A549 (cell line): Measurements from ENCODE around the gene TM4SF1. TPM values are rescaled to one million over a fixed set of nuclear protein-coding genes. Genes with fewer than 3 reads are reported as not detected.

Experiments
- ATAC-seq, 2 experiments: fragments of 200-7000 bp in 1 of 2; fragments of >200 bp in 1 of 2; cut with Nextera tagmentation in 1 of 2; cut with Tn5 transposase in 1 of 2; 3 replicates each; pipeline versions ENCODE4 v1.8.0 to v1.9.1; 2018 to 2020; ENCODE audit warnings: mild to moderate bottlenecking in 1 of 2, moderate library complexity in 1 of 2
- CTCF ChIA-PET: fragments of 300-600 bp; sonication (Branson Sonifier 250); formaldehyde crosslinking; extraction: SDS; loops from one replicate; lab custom pipeline; 2021; ENCODE audit warnings: antibody characterized with exemption, inconsistent platforms; lab: Yijun Ruan, JAX
- POLR2A ChIA-PET: fragments of 350-600 bp; formaldehyde crosslinking; extraction: SDS; loops from one replicate; lab custom pipeline; 2021; ENCODE audit warnings: antibody characterized with exemption, inconsistent platforms; lab: Yijun Ruan, JAX
- DNase-seq, 2 experiments: peaks; one replicate each; pipeline versions ENCODE4 v3.0.0 to v3.0.0-alpha.2; 2011 to 2016; ENCODE audit warnings: low read depth in 1 of 2, low spot score in 1 of 2
- FAIRE-seq: peaks from 2 replicates; lab custom pipeline; 2011; peaks lifted over from hg19 to GRCh38; lab: Jason Lieb, UNC
- H3K27ac ChIP-seq, 2 experiments: fragments of >200 bp; sonication (Bioruptor Twin); formaldehyde crosslinking; 3 replicates each; pipeline ENCODE4 v1.5.1; 2016 to 2017
- H3K4me1 ChIP-seq: fragments of >200 bp; sonication (Bioruptor Twin); formaldehyde crosslinking; 3 replicates; pipeline ENCODE4 v1.6.1; 2016
- H3K4me2 ChIP-seq: fragments of >200 bp; sonication (Bioruptor Twin); formaldehyde crosslinking; 3 replicates; pipeline ENCODE4 v1.6.1; 2016
- H3K4me3 ChIP-seq: fragments of >200 bp; sonication (Bioruptor Twin); formaldehyde crosslinking; 3 replicates; pipeline ENCODE4 v1.5.1; 2016
- H3K9me3 ChIP-seq: fragments of >200 bp; sonication (Bioruptor Twin); formaldehyde crosslinking; 3 replicates; pipeline ENCODE4 v1.6.1; 2016
- CEBPB ChIP-seq, 2 experiments: fragments of >200 bp in 1 of 2; sonication (Bioruptor Twin) in 1 of 2; formaldehyde crosslinking in 1 of 2; IDR thresholded peaks; 2 replicates each; pipeline ENCODE4 v1.6.1; 2012 to 2016
- EHF ChIP-seq: fragments of 250-450 bp; sonication (Bioruptor Pico); IDR thresholded peaks from 2 replicates; pipeline ENCODE4 v1.5.0; 2020; ENCODE audit warnings: mild to moderate bottlenecking
- EHMT2 ChIP-seq: fragments of 200-600 bp; sonication (generic); IDR thresholded peaks from 2 replicates; pipeline ENCODE4 v1.6.1; 2016; ENCODE audit warnings: antibody characterized with exemption, low read depth, mild to moderate bottlenecking, moderate library complexity
- EP300 ChIP-seq, 2 experiments: fragments of >200 bp; sonication (Bioruptor Twin); formaldehyde crosslinking; IDR thresholded peaks; 2 replicates in 1 of 2; 3 replicates in 1 of 2; pipeline ENCODE4 v1.6.1; 2016 to 2017
- FOXS1 ChIP-seq: fragments of 250-450 bp; sonication (Bioruptor Pico); IDR thresholded peaks from 2 replicates; pipeline ENCODE4 v1.5.0; 2020; ENCODE audit warnings: mild to moderate bottlenecking, moderate library complexity
- GATA3 ChIP-seq: IDR thresholded peaks from 2 replicates; pipeline ENCODE4 v1.6.1; 2012; ENCODE audit warnings: borderline replicate concordance
- JUN ChIP-seq, 2 experiments: fragments of >200 bp; sonication (Bioruptor Twin); formaldehyde crosslinking; IDR thresholded peaks; 2 replicates in 1 of 2; 3 replicates in 1 of 2; pipeline ENCODE4 v1.6.1; 2016 to 2017
- JUNB ChIP-seq: fragments of >200 bp; sonication (Bioruptor Twin); formaldehyde crosslinking; IDR thresholded peaks from 2 replicates; pipeline ENCODE4 v1.6.1; 2016
- KDM5A ChIP-seq: fragments of 200-600 bp; sonication (generic); IDR thresholded peaks from 2 replicates; pipeline ENCODE4 v1.6.1; 2016; ENCODE audit warnings: antibody characterized with exemption, mild to moderate bottlenecking
- NFE2L2 ChIP-seq: fragments of 150-350 bp; conservative IDR thresholded peaks from 2 replicates; pipeline ENCODE4 v1.6.1; 2014; ENCODE audit warnings: low read length
- RAD21 ChIP-seq, 2 experiments: fragments of >200 bp in 1 of 2; sonication (Bioruptor Twin) in 1 of 2; formaldehyde crosslinking in 1 of 2; IDR thresholded peaks in 1 of 2; conservative IDR thresholded peaks in 1 of 2; 2 replicates in 1 of 2; 3 replicates in 1 of 2; pipeline ENCODE4 v1.6.1; 2012 to 2018; ENCODE audit warnings: inconsistent platforms in 1 of 2
- RCOR1 ChIP-seq: fragments of 150-350 bp; IDR thresholded peaks from 2 replicates; pipeline ENCODE4 v1.6.1; 2014; ENCODE audit warnings: antibody characterized with exemption, low read length, low read depth
- RNF2 ChIP-seq: fragments of 200-600 bp; sonication (generic); IDR thresholded peaks from 2 replicates; pipeline ENCODE4 v1.6.1; 2016; ENCODE audit warnings: low read depth, mild to moderate bottlenecking, antibody characterized with exemption, moderate library complexity, borderline replicate concordance
- TFCP2L1 ChIP-seq: fragments of 250-450 bp; sonication (Bioruptor Pico); IDR thresholded peaks from 2 replicates; pipeline ENCODE4 v1.5.0; 2021; ENCODE audit warnings: mild to moderate bottlenecking
- ZNF302 ChIP-seq: fragments of 250-450 bp; sonication (Bioruptor Pico); IDR thresholded peaks from 2 replicates; pipeline ENCODE4 v1.9.0; 2021; ENCODE audit warnings: inconsistent platforms, mild to moderate bottlenecking, moderate library complexity
- WGBS: methylation state at CpG from one replicate; pipeline ENCODE4 v1.1.6; 2017; ENCODE audit errors: missing lambda C conversion rate; 5-methylcytosine and 5-hydroxymethylcytosine counted together
- polyA plus RNA-seq, 4 experiments: library from polyadenylated mRNA; depleted of rRNA in 3 of 4; stranded (reverse); fragments of >200 nt; fragmentation: RNase III in 1 of 4; extraction: RNeasy Plus Mini Kit Qiagen cat#74134 plus additional on column Dnase treatment in 1 of 4; gene quantifications; 2 replicates in 3 of 4; 3 replicates in 1 of 4; pipeline ENCODE4 v1.2.3, GENCODE V29; 2011 to 2017
- TF ChIP-seq, protein P1 (sequence below): fragments of 250-450 bp; sonication (Bioruptor Pico); IDR thresholded peaks from 2 replicates; pipeline ENCODE4 v1.5.0; 2021; ENCODE audit warnings: mild to moderate bottlenecking, moderate library complexity, borderline replicate concordance
- TF ChIP-seq, protein P2 (sequence below): fragments of >200 bp; sonication (Bioruptor Twin); formaldehyde crosslinking; IDR thresholded peaks from 3 replicates; pipeline ENCODE4 v1.6.1; 2016
- TF ChIP-seq, protein P3 (sequence below): IDR thresholded peaks from 2 replicates; pipeline ENCODE4 v1.6.1; 2012
- TF ChIP-seq, protein P4 (sequence below): IDR thresholded peaks from 2 replicates; pipeline ENCODE4 v1.6.1; 2012
- TF ChIP-seq, protein P5 (sequence below): fragments of 250-450 bp; sonication (Bioruptor Pico); IDR thresholded peaks from 2 replicates; pipeline ENCODE4 v1.5.0; 2020; ENCODE audit warnings: low read depth, mild to moderate bottlenecking, moderate library complexity

Gene TM4SF1
- polyA plus RNA-seq, 2 of the 4 experiments (the other 2 are of a cell fraction), result 828 to 1,208 TPM

DNA sequence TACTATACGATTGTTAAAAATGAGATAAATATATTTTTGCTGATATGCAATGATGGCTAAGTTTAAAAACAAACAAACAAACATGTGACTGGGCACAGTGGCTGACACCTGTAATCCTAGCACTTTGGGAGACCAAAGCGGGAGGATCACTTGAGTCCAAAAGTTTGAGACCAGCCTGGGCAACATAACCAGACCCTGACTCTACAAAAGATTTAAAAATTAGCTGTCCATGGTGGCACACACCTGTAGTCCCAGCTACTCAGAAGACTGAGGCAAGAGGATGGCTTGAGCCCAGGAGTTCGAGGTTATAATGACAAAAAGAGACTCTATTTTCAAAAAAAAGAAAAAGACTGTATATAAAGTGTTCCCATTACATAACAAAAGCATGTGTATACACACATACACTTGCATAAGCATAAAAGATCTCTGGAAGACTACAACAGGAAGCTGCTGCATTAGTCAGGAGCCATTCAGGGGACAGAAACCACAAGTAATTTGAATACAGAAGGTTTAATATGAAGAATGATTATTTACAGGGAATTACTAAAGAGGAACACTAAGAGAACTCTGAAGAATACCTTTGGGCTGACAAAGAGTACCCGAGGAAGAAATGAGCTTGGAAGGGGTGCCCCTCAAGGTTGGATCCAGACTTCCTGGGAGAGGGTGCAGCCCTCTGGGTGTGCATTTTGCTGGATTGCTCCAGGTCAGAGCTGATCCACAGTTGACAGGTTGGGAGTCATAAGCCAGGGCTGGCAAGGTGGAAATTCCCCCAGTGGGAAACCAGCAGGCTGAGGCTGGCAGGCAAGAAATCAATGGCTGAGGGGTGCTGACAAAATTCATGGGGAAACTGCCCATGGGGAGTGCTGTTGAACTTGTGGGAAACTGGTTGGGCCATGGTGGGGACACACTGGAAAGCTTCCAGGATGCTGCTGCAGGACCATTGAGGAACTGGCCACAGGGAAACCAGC, 34.8 kb downstream of the TM4SF1 start:
- Histone ChIP-seq H3K4me1 (peaks cover 40% of the 10 kb centered on the region), H3K4me2 (no peak overlapping the region), H3K27ac (peak overlapping the region; percentile 38 to 80), H3K4me3 (no peak overlapping the region), H3K9me3 (peaks cover 5% of the 10 kb centered on the region; the same call in 1 of the 3 replicates)
- ATAC-seq, result no peak
- 87% methylated on average over 4 of the region's 4 CpGs for WGBS
- ChIA-PET POLR2A (interaction anchor here (1.5 kb wide), 1 partner anchor 24 kb away, joined by 3 read pairs; no protein-coding TSS in a partner anchor), CTCF (interaction anchor here (0.6 to 3.4 kb wide), 8 partner anchors 8 to 138 kb away, joined by 3 to 14 read pairs (median 4); partner anchors contain the start of gene TM4SF18)
- peak; percentile 32 for FAIRE-seq
- TF ChIP-seq JUNB, result no peak
- TF ChIP-seq, protein P1, sequence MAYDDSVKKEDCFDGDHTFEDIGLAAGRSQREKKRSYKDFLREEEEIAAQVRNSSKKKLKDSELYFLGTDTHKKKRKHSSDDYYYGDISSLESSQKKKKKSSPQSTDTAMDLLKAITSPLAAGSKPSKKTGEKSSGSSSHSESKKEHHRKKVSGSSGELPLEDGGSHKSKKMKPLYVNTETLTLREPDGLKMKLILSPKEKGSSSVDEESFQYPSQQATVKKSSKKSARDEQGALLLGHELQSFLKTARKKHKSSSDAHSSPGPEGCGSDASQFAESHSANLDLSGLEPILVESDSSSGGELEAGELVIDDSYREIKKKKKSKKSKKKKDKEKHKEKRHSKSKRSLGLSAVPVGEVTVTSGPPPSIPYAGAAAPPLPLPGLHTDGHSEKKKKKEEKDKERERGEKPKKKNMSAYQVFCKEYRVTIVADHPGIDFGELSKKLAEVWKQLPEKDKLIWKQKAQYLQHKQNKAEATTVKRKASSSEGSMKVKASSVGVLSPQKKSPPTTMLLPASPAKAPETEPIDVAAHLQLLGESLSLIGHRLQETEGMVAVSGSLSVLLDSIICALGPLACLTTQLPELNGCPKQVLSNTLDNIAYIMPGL (CRISPR knock-in tag), result no peak
- no peak for DNase-seq

DNA sequence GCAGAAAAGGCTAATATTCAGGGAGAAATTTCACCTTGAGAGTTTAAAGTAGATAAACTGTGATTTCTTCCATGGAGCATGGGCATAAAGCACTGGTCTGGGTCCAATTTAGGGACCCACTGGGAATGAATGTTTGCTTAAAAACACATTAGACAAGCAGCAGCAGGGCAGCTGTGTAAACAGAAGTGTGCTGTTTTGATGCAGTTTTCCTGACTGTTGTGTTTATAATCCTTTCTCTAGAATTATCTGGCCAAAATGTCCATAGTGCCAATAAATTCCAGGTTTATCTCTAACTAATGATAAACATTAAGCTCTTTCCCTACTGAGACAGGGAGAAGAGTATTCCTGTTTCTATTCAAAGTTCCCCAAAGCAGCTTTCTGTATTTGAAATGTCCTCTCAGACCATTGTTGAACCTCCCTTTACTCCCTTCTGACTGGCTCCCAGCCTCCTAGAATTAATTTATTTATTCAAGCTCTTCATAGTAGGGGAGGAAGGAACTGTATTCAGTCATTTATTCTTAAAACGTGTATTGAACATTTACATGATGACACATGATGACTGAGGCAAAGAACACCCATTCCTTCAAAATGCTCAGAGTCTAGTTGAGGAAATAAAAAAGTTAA, 37.0 kb downstream of the TM4SF1 start:
- POLR2A ChIA-PET, result interaction anchor here (0.6 to 1.2 kb wide), 3 partner anchors 24 to 37 kb away, joined by 3 read pairs; partner anchors contain the start of gene TM4SF1
- ATAC-seq (peak; percentile 80 to 82), DNase-seq (peak in 1 of 2 experiments; percentile 80), FAIRE-seq (no peak)
- TF ChIP-seq, protein P2, sequence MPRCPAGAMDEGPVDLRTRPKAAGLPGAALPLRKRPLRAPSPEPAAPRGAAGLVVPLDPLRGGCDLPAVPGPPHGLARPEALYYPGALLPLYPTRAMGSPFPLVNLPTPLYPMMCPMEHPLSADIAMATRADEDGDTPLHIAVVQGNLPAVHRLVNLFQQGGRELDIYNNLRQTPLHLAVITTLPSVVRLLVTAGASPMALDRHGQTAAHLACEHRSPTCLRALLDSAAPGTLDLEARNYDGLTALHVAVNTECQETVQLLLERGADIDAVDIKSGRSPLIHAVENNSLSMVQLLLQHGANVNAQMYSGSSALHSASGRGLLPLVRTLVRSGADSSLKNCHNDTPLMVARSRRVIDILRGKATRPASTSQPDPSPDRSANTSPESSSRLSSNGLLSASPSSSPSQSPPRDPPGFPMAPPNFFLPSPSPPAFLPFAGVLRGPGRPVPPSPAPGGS, result 0 out of 3 replicates have a peak, but pooled peaks have one; percentile 9
- TF ChIP-seq JUN (IDR thresholded peaks at IDR 0.05) (peak in 1 of 2 experiments; percentile 69; a peak in 4 of 5 replicates), RCOR1 (no peak), TFCP2L1 (CRISPR knock-in tag) (0 out of 2 replicates have a peak, but pooled peaks have one; percentile 38), GATA3 (peak; percentile 50; the same call in 1 of the 2 replicates), JUNB (peak; percentile 88), ZNF302 (CRISPR knock-in tag) (no peak), EP300 (IDR thresholded peaks at IDR 0.05) (peak; percentile 20 to 73; a peak in 2 of 5 replicates), EHMT2 (no peak), RNF2 (no peak), FOXS1 (peak; percentile 87), EHF (no peak), RAD21 (conservative IDR thresholded peaks at IDR 0.05 in 1 of 2, IDR thresholded peaks at IDR 0.05 in 1 of 2) (0 out of 5 replicates have a peak, but pooled peaks of 1 of the 2 experiments have one; percentile 5), KDM5A (no peak), NFE2L2 (no peak), CEBPB (IDR thresholded peaks at IDR 0.05) (peak in 1 of 2 experiments; percentile 1; a peak in 1 of 4 replicates)
- TF ChIP-seq, protein P3, sequence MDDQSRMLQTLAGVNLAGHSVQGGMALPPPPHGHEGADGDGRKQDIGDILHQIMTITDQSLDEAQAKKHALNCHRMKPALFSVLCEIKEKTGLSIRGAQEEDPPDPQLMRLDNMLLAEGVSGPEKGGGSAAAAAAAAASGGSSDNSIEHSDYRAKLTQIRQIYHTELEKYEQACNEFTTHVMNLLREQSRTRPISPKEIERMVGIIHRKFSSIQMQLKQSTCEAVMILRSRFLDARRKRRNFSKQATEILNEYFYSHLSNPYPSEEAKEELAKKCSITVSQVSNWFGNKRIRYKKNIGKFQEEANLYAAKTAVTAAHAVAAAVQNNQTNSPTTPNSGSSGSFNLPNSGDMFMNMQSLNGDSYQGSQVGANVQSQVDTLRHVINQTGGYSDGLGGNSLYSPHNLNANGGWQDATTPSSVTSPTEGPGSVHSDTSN, result peak; percentile 48; the same call in 1 of the 2 replicates
- TF ChIP-seq, protein P4, sequence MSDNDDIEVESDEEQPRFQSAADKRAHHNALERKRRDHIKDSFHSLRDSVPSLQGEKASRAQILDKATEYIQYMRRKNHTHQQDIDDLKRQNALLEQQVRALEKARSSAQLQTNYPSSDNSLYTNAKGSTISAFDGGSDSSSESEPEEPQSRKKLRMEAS, result peak; percentile 41; the same call in 1 of the 2 replicates
- TF ChIP-seq, protein P1 (CRISPR knock-in tag), result no peak
- TF ChIP-seq, protein P5, sequence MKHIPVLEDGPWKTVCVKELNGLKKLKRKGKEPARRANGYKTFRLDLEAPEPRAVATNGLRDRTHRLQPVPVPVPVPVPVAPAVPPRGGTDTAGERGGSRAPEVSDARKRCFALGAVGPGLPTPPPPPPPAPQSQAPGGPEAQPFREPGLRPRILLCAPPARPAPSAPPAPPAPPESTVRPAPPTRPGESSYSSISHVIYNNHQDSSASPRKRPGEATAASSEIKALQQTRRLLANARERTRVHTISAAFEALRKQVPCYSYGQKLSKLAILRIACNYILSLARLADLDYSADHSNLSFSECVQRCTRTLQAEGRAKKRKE (CRISPR knock-in tag), result peak; percentile 77; the same call in 1 of the 2 replicates
- Histone ChIP-seq H3K4me3 (0 out of 3 replicates have a peak overlapping the region, but pooled peaks have one; percentile 2), H3K4me2 (peak overlapping the region; percentile 77), H3K9me3 (peaks cover 5% of the 10 kb centered on the region; the same call in 1 of the 3 replicates), H3K4me1 (peaks cover 48% of the 10 kb centered on the region), H3K27ac (peak overlapping the region; percentile 88 to 93)
- CTCF ChIA-PET, result interaction anchor here (0.8 to 1.8 kb wide), 9 partner anchors 10 to 140 kb away, joined by 3 to 6 read pairs (median 3); no protein-coding TSS in a partner anchor
- 0% methylated on average over 1 of the region's 1 CpG for WGBS
